NK-92 (cell line): ENCODE data around the gene ADTRP.

Source experiments
- DNase-seq: peaks from one replicate; lab custom pipeline; 2025; ENCODE audit not compliant: unreplicated experiment; lab: John Stamatoyannopoulos, UW

ADTRP gene

GRCh38 chr6:11778648-11779328 is at the start of gene ADTRP:
ADTRP (minus strand) TSS chr6:11778803; CDS start chr6:11778759, 44 bp downstream.
- DNase-seq, result no peak

DNA sequence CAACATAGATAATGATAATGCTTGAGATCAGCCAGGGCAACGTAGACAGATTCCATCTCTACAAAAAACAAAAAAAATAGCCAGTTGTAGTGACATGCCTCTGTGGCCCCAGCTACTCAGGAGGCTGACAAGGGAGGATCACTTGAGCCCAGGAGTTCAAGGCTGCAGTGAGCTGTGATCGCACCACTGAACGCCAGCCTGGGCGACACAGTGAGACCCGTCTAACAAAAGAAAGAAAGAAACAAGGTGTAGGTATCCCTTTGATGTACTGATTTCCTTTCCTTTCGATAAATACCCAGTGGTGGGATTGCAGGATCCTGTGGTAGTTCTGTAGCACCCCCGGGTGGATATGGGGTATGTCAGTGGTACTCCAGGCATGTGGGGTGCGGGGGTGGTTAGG is 48.2 kb upstream of the ADTRP start:
- DNase-seq, result no peak

DNA sequence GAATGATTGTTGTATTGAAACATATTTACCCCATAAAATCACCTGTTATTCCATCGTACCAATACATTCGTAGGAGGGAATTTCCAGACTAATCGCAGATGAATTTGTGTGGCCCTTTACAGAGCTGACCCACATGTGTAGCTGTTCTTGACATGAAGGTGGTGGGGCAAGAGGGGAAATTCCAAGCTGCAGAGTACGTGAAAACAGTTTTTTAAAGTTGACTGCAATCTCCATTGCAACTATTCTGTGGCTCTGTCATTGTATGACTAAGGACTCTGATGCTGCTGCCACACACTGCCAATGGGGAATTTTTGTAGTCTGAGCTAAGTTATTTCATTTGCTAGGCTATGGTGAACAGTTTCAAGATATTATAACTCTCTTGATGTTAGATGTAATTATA is 46.4 kb upstream of the ADTRP start:
- no peak for DNase-seq

DNA sequence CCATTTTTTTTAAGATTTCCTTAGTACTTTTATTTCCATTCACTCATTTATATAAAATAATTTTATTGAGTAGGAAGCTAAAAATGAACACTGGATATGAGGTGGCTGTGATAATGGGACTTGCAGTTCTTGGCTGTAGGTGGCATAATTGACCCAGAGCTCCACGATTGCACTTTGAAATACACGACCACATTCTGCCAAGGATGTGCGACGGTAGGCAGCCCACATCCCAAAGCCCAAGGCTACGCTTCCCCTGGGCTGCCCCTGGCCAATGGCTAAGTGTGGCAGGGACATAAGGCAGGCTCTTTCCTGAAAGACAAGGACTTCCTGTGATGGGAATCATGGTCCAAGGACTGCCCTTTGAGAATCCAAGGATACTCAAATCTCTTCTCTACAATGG is 43.7 kb upstream of the ADTRP start:
- no peak for DNase-seq

GRCh38 chr6:11821781-11822180 is 43.2 kb upstream of the ADTRP start:
- no peak for DNase-seq

DNA sequence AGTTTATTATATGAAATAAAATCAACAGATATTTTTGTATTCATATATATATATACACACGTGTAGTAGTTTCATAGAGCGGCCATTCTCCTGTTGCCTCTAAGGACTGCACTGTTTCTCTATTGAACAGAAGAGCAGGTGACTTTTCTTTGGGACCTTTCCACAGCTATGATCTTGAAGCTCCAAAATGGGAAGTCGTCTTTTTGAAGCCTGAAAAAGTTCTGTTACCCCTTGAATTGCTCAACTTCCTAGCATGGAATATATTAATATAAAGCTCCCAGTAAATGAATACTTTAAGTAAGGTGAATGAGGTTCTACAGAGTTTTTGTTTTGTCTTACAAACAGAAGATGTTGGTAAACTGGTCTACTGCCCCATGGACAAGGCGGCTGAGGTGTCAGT is 42.2 kb upstream of the ADTRP start:
- no peak for DNase-seq

DNA sequence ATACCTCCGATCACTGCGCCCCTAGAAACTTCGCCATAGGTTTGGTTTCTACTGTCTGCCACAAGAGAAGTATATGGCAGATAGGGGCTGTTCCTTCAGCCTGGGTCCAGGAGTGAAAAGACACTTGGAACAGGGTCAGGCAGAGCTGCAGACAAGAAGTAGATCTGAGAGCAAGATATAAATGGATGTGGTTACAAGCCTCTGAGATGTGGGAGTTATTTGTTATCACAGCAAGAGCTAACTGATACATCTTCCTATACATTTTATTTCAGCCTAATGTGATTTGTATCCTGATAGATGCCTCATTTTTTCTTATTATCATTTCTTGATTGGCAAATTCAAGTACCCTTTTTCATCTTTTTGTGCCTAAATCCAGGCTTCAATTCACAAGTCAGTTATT is 40.9 kb upstream of the ADTRP start:
- no peak for DNase-seq

DNA sequence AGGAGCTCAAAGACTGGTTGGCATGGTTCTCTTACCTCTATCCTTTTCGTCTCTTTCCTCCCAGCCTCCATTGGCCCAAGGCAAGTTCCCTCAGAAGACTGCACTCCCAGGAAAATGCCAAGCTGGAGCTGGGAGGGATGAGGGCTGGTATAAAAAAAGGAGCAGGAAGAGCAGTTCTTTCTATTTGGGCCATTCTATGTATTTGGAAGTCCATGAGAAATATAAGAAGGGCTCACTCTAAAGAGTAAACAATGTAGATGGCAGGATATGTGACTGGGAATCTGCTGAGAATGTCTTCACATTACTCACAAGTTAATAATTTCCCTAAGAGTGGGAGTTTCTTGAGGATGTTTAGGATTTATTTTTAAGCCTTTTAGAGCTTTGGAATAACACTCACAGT is 36.6 kb upstream of the ADTRP start:
- no peak for DNase-seq

DNA sequence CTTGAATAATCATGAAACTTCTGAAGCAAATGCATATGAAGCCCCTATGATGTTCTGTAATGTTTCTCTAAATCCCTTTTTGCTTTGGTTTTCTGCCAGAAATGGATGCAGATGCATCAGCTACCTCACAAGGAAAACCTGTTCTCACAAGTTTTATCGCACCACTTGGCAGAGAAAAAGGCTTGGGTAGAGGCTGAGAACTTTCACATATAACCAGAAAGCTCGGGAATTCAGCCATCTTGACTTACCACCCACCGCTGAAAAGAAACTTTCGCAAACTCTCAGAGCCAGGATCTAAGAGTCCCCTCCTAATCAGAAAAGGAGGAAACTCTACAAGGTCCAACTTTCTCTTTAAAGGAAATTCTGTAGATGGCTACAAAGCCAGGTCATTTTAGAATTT is 36.2 kb upstream of the ADTRP start:
- no peak for DNase-seq

DNA sequence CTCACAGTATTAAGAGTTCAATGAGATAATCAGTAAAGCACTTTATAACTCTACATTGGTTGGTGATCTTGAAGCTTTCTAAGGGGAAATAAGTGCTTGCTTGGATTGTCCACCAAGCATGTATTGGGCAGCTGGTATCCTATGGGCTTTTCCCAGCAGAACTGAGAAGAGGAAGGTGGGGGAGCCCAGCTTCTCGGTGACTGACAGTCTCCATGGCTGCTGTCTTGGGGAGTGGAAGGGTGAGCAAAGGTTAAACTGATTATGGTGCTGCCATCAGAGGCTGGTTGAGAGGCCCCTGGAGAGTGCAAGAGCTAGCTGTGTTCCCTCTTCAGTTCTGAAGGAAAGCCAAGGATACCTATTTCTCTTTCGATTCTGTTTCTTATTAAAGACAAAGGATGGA is 35.5 kb upstream of the ADTRP start:
- no peak for DNase-seq

DNA sequence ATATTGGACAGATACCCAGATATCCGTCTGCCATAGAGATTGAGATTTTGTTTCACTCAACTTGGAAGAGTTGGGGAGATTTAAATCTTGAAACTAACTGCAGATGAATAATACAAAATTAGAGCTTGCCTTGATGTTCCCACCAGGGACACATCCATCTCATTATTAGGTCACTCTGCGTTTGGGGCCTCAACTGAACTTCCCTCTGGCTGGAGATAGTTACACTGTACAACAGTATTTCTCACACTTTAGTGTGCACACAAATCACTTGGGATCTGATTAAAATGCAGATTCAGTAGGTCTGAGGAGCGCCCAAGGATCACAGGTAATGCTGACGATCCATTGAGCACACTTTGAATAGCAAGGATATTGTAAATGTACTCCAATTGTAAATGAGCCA is 35.0 kb upstream of the ADTRP start:
- no peak for DNase-seq

DNA sequence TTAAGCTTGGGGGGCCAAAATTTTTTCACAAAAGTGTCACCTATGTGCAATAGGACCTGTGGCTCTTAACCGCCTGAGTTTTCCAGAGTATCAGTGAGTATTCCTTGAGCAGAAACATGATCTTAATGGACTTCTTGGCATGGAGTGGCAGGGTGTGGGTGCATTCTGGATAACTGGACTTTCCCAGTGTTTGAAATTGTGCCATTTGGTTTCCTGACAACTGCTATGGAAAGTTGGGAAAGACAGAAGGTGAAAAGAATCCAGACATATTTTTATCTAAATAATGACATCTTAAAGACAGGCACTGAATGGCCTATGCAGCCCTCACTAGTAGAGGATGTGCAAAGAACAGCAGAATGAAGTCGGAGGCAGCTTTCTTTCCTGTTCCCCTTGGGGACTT is 34.3 kb upstream of the ADTRP start:
- DNase-seq, result no peak

GRCh38 chr6:11812439-11812838 is 33.8 kb upstream of the ADTRP start:
- no peak for DNase-seq

DNA sequence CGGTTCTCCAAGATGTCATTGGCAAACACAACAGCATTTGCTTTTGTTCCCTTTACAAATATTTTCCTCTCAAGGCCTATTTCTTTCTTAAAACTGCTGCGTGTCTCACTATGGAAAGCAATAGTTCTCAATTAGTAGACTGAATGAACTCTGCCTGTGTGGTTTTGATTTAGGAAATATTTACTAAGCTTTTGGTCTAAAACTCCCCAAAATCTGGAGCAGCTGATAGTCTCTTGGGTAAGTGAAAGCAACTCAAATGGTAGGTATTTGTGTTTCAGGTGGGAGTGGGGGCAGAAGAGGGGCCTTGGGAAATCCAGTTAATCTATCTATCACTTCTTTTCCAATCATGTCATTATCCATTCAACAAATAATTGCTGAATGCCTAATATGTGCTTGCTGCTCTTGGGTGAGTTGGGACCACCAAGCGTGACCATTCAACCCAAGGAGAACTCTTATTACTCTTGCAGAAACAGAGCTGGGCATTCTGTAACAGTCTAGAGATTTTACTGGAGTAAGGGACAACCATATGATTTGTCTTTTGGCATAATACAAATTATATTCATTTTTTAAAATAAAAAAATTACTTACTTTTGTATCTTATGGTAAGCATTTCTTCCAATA is 33.2 kb upstream of the ADTRP start:
- no peak for DNase-seq

DNA sequence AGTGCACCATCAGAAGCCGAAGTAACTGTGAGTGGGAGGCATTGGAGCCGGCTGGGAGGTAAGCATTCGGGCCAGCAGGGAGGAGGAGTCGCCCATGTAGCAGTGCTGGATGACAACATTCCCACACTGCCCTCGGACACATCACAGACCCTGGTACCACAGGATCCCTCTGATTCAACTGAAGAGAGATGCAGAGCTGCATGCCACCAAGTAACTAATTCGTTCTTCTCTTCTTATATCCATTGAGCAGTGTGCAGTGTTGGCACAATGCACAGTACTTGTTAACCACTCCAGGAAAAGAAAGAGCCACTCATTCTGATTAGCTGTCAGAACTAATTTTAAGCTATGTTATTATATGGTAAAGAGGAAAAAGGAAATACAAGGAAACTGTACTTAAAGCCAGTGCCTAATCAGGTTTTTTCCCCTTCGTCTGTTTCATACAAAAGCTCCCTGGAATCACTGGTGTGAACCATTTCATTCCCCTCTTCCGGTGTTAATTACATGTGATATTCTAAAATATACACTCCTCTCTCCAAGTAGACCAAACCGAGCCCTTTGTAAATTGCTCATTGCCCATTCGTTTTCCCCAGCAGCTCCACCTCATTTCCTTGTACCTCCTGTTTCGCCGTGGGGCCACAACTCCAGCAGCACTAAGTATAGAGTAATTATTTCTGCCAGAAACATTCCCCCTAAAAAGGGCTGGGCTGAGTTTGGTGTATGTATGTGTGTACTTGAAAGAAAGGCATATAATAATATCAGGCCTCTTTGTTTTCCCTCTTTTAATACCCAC is 32.4 kb upstream of the ADTRP start:
- DNase-seq, result no peak

GRCh38 chr6:11810039-11810541 is 31.5 kb upstream of the ADTRP start:
- no peak for DNase-seq

- DNase-seq, result no peak
Observed at GRCh38 chr6:11808054-11808453, 29.5 kb upstream of the ADTRP start.

GRCh38 chr6:11806561-11807317 is 28.1 kb upstream of the ADTRP start:
- no peak for DNase-seq

GRCh38 chr6:11805259-11806053 is 26.9 kb upstream of the ADTRP start:
- DNase-seq, result no peak

GRCh38 chr6:11804701-11805100 is 26.1 kb upstream of the ADTRP start:
- no peak for DNase-seq

DNA sequence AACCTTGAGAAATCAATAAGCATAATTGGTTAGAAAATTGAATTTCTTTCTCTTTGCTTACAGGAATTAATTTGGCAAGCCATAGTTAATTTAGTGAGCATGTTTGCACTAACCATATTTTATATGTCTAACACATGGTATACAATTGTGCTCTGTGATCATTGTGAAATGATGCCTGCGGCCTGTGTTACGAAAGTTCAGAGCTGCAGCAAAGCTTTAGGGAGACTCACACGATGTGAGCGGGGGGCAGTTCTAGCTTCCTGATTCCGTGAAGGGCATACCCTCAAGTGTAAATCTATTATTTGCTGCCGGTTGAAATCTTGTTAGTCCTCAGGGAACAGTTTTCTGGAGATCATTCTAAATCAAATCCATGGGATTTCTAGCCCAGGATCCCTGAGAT is 25.5 kb upstream of the ADTRP start:
- no peak for DNase-seq
